NB4 (cell line): ENCODE results near the gene CNNM2.

Experiments used
- MAX ChIP-seq: IDR thresholded peaks from 2 replicates; pipeline ENCODE4 v1.6.1; 2011; ENCODE audit warnings: low read depth, low read length
- MYC ChIP-seq: IDR thresholded peaks from 2 replicates; pipeline ENCODE4 v1.6.1; 2011; ENCODE audit warnings: low read depth, low read length
- POLR2A ChIP-seq: IDR thresholded peaks from 2 replicates; pipeline ENCODE4 v1.6.1; 2011; ENCODE audit warnings: mild to moderate bottlenecking; ENCODE audit not compliant: insufficient read length; ENCODE audit errors: extremely low read depth
- TF ChIP-seq, protein P1 (sequence below): IDR thresholded peaks from one replicate; pipeline ENCODE4 v1.5.1; 2012; ENCODE audit warnings: low read depth, low read length

DNA sequence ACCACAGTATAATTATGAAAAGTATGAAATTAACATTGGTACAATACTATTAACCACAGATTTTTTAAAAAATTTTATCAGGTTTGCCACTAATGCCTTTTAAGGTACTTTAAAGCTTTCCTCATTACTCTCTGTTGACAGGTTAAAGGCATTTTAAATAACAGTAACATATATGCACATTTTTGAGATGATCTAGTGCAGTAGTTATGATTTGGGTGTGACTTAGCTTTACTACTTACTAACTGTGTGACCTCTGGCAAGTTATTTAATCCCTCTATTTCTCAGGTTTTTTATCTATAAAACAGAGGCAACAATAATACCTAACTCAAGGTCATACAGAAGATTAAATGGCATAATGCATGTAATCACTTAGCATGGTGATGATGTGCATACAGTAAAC is 180.1 kb downstream of the CNNM2 start:
- TF ChIP-seq, protein P1, sequence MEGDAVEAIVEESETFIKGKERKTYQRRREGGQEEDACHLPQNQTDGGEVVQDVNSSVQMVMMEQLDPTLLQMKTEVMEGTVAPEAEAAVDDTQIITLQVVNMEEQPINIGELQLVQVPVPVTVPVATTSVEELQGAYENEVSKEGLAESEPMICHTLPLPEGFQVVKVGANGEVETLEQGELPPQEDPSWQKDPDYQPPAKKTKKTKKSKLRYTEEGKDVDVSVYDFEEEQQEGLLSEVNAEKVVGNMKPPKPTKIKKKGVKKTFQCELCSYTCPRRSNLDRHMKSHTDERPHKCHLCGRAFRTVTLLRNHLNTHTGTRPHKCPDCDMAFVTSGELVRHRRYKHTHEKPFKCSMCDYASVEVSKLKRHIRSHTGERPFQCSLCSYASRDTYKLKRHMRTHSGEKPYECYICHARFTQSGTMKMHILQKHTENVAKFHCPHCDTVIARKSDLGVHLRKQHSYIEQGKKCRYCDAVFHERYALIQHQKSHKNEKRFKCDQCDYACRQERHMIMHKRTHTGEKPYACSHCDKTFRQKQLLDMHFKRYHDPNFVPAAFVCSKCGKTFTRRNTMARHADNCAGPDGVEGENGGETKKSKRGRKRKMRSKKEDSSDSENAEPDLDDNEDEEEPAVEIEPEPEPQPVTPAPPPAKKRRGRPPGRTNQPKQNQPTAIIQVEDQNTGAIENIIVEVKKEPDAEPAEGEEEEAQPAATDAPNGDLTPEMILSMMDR, result no peak
- no peak for TF ChIP-seq POLR2A
- no peak for TF ChIP-seq MAX
- TF ChIP-seq MYC, result no peak
